K562 (cell line): ENCODE data around the gene NEK2. TPM values are rescaled to one million over a fixed set of nuclear protein-coding genes. Genes with fewer than 3 reads are reported as not detected.
A peak's percentile ranks its signal among the peaks of the same experiment; 100 is the strongest.

Experiments used
- HMGN3 ChIP-seq: IDR thresholded peaks from 2 replicates; pipeline ENCODE4 v1.6.1; 2011; ENCODE audit warnings: borderline replicate concordance, low read depth, mild to moderate bottlenecking, mixed read lengths, low read length; ENCODE audit not compliant: insufficient read length; ENCODE audit errors: extremely low read depth
- JUND ChIP-seq, 2 experiments: IDR thresholded peaks; 2 replicates in 1 of 2; 3 replicates in 1 of 2; pipeline ENCODE4 v1.6.1; 2011; ENCODE audit warnings: borderline replicate concordance in 2 of 2, low read depth in 2 of 2, low read length in 2 of 2, improper control_type of control experiment in 1 of 2, missing biosample characterization in 1 of 2, missing genetic modification characterization in 1 of 2, missing genetic modification reagents in 1 of 2
- MYBL2 ChIP-seq, 2 experiments: fragments of 450-650 bp in 1 of 2; sonication (generic) in 1 of 2; formaldehyde crosslinking in 1 of 2; IDR thresholded peaks; 2 replicates each; pipeline versions ENCODE4 v1.6.1 to v1.8.1; 2017 to 2022; ENCODE audit warnings: borderline replicate concordance in 1 of 2, inconsistent platforms in 1 of 2, low read depth in 1 of 2, mild to moderate bottlenecking in 1 of 2, missing genetic modification reagents in 1 of 2, moderate library complexity in 1 of 2
- POLR2A ChIP-seq: fragments of 450-650 bp; conservative IDR thresholded peaks from 2 replicates; pipeline ENCODE4 v1.6.1; 2016
- U2AF2 ChIP-seq: fragments of 200-400 bp; formaldehyde crosslinking; optimal IDR thresholded peaks from 2 replicates; pipeline ENCODE3; 2017; ENCODE audit warnings: low read depth, mild to moderate bottlenecking, low read length
- ZBTB11 ChIP-seq, 3 experiments: fragments of 200-800 bp in 1 of 3; fragments of 250-450 bp in 1 of 3; fragments of 450-650 bp in 1 of 3; sonication (Bioruptor Pico) in 1 of 3; sonication (Bioruptor generic) in 1 of 3; formaldehyde crosslinking in 1 of 3; IDR thresholded peaks; 2 replicates each; pipeline versions ENCODE4 v1.6.1 to v1.8.0; 2016 to 2022; ENCODE audit warnings: mild to moderate bottlenecking in 2 of 3, missing genetic modification characterization in 2 of 3, missing compliant biosample characterization in 1 of 3, moderate library complexity in 1 of 3
- polyA plus RNA-seq, 8 experiments: library from polyadenylated mRNA; depleted of rRNA in 4 of 8; stranded (reverse) in 5 of 8; unstranded in 3 of 8; fragments of >200 nt; fragmentation: Nextera tagmentation in 2 of 8; fragmentation: Illumina TruSeq in 1 of 8; extraction: Ambion mirVana in 2 of 8; extraction: Trizol in 1 of 8; gene quantifications; 2 replicates each; pipeline versions ENCODE4 v1.2.1 to v1.2.3, GENCODE V29; 2011 to 2014; ENCODE audit warnings: inconsistent platforms in 1 of 8, missing spikeins in 1 of 8
- total RNA-seq, 7 experiments: library from RNA; depleted of rRNA in 6 of 7; stranded (reverse); fragments of >200 nt in 6 of 7; fragmentation: Illumina TruSeq in 2 of 7; extraction: Trizol in 2 of 7; gene quantifications; 2 replicates each; pipeline versions ENCODE4 v1.2.1 to v1.2.3, GENCODE V29; 2011 to 2021; ENCODE audit warnings: low replicate concordance in 1 of 7
- TF ChIP-seq, protein P1 (sequence below), 2 experiments: IDR thresholded peaks in 1 of 2; conservative IDR thresholded peaks in 1 of 2; 2 replicates each; pipeline ENCODE4 v1.6.1; 2016; ENCODE audit warnings: low read depth in 2 of 2, mild to moderate bottlenecking in 1 of 2, missing compliant biosample characterization in 1 of 2, missing genetic modification characterization in 1 of 2, moderate library complexity in 1 of 2
- TF ChIP-seq, protein P2 (sequence below), 2 experiments: fragments of 450-650 bp; IDR thresholded peaks; 2 replicates each; pipeline ENCODE4 v1.6.1; 2016; ENCODE audit warnings: mild to moderate bottlenecking in 2 of 2, borderline replicate concordance in 1 of 2, low read depth in 1 of 2, moderate library complexity in 1 of 2

NEK2 gene
- total and polyA plus RNA-seq, 9 of the 15 experiments (the other 6 are each of a cell fraction or from before 2014, with no cell fraction given), result 30.0 to 74.7 (median 66.4) TPM

- TF ChIP-seq MYBL2 (IDR thresholded peaks at IDR 0.05; ENCODE audit: low read depth) (no peak), MYBL2 (CRISPR knock-in tag; IDR thresholded peaks at IDR 0.05; ENCODE audit: borderline replicate concordance) (no peak), U2AF2 (no peak), HMGN3 (no peak), JUND (IDR thresholded peaks at IDR 0.05; ENCODE audit: borderline replicate concordance, low read depth, low read length) (peak; percentile 95), JUND (tag; IDR thresholded peaks at IDR 0.05; ENCODE audit: borderline replicate concordance, low read depth, low read length) (peak; percentile 93; the same call in 2 of the 3 replicates), ZBTB11 (CRISPR knock-in tag; IDR thresholded peaks at IDR 0.05) (peak in 1 of 3 experiments; percentile 70; a peak in 1 of 6 replicates), POLR2A (peak; percentile 80)
- TF ChIP-seq, protein P1, sequence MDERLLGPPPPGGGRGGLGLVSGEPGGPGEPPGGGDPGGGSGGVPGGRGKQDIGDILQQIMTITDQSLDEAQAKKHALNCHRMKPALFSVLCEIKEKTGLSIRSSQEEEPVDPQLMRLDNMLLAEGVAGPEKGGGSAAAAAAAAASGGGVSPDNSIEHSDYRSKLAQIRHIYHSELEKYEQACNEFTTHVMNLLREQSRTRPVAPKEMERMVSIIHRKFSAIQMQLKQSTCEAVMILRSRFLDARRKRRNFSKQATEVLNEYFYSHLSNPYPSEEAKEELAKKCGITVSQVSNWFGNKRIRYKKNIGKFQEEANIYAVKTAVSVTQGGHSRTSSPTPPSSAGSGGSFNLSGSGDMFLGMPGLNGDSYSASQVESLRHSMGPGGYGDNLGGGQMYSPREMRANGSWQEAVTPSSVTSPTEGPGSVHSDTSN (CRISPR knock-in tag; IDR thresholded peaks at IDR 0.05; ENCODE audit: low read depth), result no peak
- TF ChIP-seq, protein P1 (tag; conservative IDR thresholded peaks at IDR 0.05; ENCODE audit: low read depth), result peak; percentile 54
- TF ChIP-seq, protein P2, sequence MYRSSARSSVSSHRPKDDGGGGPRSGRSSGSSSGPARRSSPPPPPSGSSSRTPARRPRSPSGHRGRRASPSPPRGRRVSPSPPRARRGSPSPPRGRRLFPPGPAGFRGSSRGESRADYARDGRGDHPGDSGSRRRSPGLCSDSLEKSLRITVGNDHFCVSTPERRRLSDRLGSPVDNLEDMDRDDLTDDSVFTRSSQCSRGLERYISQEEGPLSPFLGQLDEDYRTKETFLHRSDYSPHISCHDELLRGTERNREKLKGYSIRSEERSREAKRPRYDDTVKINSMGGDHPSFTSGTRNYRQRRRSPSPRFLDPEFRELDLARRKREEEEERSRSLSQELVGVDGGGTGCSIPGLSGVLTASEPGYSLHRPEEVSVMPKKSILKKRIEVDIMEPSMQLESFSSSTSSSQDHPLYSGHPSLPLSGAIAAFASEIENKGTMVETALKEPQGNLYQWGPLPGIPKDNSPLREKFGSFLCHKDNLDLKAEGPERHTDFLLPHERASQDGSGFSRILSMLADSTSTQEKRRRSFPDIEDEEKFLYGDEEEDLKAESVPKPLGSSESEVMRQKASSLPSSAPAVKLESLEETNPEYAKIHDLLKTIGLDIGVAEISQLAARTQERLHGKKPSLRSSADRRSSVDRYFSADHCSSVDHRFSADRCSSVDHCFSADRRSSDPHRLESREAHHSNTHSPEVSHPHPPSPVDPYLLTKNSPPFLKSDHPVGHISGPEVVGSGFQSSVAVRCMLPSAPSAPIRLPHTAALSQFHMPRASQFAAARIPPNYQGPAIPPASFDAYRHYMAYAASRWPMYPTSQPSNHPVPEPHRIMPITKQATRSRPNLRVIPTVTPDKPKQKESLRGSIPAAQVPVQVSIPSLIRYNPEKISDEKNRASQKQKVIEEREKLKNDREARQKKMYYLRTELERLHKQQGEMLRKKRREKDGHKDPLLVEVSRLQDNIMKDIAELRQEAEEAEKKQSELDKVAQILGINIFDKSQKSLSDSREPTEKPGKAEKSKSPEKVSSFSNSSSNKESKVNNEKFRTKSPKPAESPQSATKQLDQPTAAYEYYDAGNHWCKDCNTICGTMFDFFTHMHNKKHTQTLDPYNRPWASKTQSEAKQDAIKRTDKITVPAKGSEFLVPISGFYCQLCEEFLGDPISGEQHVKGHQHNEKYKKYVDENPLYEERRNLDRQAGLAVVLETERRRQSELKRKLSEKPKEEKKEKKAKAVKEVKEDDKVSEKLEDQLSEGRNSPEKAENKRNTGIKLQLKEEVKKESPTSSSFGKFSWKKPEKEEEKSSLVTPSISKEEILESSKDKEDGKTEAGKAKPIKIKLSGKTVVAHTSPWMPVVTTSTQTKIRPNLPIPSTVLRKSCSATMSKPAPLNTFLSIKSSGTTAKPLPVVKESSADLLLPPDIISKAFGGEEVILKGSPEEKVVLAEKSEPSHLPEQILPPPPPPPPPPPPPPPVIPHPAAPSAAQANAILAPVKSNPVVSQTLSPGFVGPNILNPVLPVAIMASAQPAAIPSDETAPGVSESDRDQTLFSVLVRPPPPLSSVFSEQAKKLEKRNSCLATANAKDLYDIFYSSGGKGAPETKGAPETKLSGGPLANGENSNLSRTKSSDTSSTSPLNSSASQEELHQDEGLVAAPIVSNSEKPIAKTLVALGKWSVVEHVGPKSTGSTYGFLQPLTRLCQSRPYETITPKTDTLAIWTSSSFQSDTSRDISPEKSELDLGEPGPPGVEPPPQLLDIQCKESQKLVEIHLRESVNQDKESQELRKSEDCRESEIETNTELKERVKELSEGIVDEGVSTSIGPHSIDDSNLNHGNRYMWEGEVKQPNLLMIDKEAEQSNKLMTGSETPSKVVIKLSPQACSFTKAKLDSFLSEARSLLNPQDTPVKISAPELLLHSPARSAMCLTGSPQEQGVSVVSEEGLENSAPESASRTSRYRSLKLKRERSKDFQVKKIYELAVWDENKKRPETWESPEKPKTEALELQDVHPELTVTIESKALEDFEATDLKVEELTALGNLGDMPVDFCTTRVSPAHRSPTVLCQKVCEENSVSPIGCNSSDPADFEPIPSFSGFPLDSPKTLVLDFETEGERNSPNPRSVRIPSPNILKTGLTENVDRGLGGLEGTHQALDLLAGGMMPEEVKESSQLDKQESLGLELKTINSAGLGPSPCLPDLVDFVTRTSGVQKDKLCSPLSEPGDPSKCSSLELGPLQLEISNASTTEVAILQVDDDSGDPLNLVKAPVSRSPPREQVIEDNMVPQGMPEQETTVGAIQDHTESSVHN (IDR thresholded peaks at IDR 0.05; ENCODE audit: borderline replicate concordance in 1 of 2, low read depth in 1 of 2), result peak in 1 of 2 experiments; percentile 97; a peak in 2 of 4 replicates
These were observed 62.1 kb downstream of the NEK2 start (continued) for GRCh38 chr1:211613108-211613947.
